ENCODE data around the gene RASL10B. TPM values are rescaled to one million over a fixed set of nuclear protein-coding genes. Genes with fewer than 3 reads are reported as not detected.

Gene RASL10B
- polyA plus RNA-seq, 6 donors from 2014 or later, result not detected

GRCh38 chr17:35708149-35708548 lies 23.3 kb upstream of the RASL10B start:
- Mint-ChIP-seq H3K4me1 (peaks cover 24 to 45% (median 34%) of the 10 kb centered on the region in 3 donors), H3K27me3 (no peaks in the 10 kb centered on the region), H3K27ac (peak overlapping the region; percentile 23 to 89 (median 54)), H3K36me3 (peaks cover 8 to 12% of the 10 kb centered on the region in 2 donors), H3K9me3 (peaks cover 0 to 2% (median 0%) of the 10 kb centered on the region in 7 donors), H3K4me3 (peak overlapping the region in 1 of 8 donors; percentile 23)
- DNase-seq (no peak), ATAC-seq (ENCODE audit: low read depth in 2 of 2) (no peak)

GRCh38 chr17:35708951-35709350 lies 22.5 kb upstream of the RASL10B start:
- Mint-ChIP-seq H3K4me1 (peaks cover 24 to 45% (median 34%) of the 10 kb centered on the region in 3 donors), H3K9me3 (no peaks in the 10 kb centered on the region), H3K27me3 (no peaks in the 10 kb centered on the region), H3K36me3 (peaks cover 8 to 12% of the 10 kb centered on the region in 2 donors), H3K27ac (peak overlapping the region; percentile 1 to 76 (median 62)), H3K4me3 (peak overlapping the region in 6 of 8 donors; percentile 7 to 65 (median 38))
- peak; percentile 85 to 91 for ATAC-seq (ENCODE audit: low read depth in 2 of 2)
- peak; percentile 6 for DNase-seq

- peaks cover 8 to 12% of the 10 kb centered on the region in 2 donors for H3K36me3 Mint-ChIP-seq
- DNase-seq, result no peak
These were observed 21.6 kb upstream of the RASL10B start for GRCh38 chr17:35709874-35710273.

GRCh38 chr17:35710950-35711349 lies 20.5 kb upstream of the RASL10B start:
- ATAC-seq (ENCODE audit: low read depth in 2 of 2) (no peak), DNase-seq (no peak)
- Mint-ChIP-seq H3K4me1 (peaks cover 20 to 37% (median 28%) of the 10 kb centered on the region in 3 donors), H3K9me3 (no peaks in the 10 kb centered on the region), H3K27ac (peak overlapping the region in 1 of 6 donors; percentile 79), H3K36me3 (peaks cover 8 to 12% of the 10 kb centered on the region in 2 donors), H3K4me3 (peak overlapping the region in 2 of 8 donors; percentile 5 to 22), H3K27me3 (no peaks in the 10 kb centered on the region)

More at GRCh38 chr17:35709874-35710273, 21.6 kb upstream of the RASL10B start:
- no peaks in the 10 kb centered on the region for H3K9me3 Mint-ChIP-seq
- peak overlapping the region in 2 of 8 donors; percentile 19 to 44 for H3K4me3 Mint-ChIP-seq
- no peaks in the 10 kb centered on the region for H3K27me3 Mint-ChIP-seq
- no peak overlapping the region for H3K27ac Mint-ChIP-seq
- H3K4me1 Mint-ChIP-seq, result peaks cover 20 to 37% (median 34%) of the 10 kb centered on the region in 3 donors
- no peak for ATAC-seq (ENCODE audit: low read depth in 2 of 2)

DNA sequence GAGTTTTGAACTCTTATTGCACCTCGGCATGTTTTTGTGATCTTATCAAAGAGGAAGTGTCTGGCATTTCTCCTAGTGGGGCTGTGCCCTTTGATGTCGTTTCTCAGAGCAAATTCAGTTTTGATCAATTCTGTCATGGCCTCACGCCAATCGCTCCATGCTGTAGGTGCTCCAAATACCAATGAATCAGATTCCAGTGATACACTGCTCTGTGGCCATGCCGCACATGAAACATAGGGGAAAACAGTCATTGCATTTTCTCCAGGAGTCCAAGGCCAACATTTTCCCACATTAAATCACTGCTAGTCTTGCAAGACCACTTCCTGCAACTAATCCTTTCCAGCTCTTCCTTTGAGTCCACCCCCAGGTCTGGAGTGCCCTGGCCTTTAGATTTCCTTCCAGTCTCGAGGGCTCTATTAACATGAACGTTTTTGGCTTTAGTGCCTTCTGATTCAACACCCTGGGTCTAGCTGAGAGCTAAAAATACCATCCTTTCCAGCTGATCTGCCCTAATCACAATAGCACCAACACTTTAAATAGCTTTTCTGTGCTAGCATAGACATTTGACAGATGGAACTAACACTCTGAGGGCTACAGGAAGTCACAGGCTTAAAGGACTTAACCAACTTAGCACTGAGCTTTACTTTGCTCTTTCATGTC lies 18.2 kb upstream of the RASL10B start:
- Mint-ChIP-seq H3K4me3 (no peak overlapping the region), H3K36me3 (peaks cover 27% of the 10 kb centered on the region in 2 donors), H3K4me1 (peaks cover 12 to 22% (median 14%) of the 10 kb centered on the region in 3 donors), H3K27ac (no peak overlapping the region), H3K27me3 (no peaks in the 10 kb centered on the region), H3K9me3 (no peaks in the 10 kb centered on the region)
- DNase-seq (no peak), ATAC-seq (ENCODE audit: low read depth in 2 of 2) (no peak)

DNA sequence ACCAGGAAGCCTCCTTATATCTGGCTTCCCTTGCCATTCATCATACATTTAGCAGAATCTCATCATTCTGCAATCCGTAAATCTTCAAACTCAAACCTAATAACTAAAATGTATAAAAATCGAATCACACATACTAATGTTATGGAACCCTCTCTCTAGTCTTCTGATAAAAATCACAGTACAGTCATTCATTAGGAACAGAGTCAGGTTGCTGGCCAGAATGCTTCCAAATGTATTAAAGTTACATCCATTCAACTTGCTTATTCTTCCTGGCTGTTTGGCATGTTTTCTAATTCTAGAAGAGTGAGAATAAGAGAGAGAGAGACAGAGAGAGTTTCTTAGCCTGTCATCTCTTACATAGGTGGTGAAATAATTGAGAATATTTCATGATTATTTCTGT lies 16.5 kb upstream of the RASL10B start:
- H3K36me3 Mint-ChIP-seq, result peaks cover 35 to 41% of the 10 kb centered on the region in 2 donors

GRCh38 chr17:35715416-35715815 lies 16.0 kb upstream of the RASL10B start:
- no peaks in the 10 kb centered on the region for H3K27me3 Mint-ChIP-seq

More for the DNA sequence above, 16.5 kb upstream of the RASL10B start:
- Mint-ChIP-seq H3K4me1 (peaks cover 0 to 6% (median 0%) of the 10 kb centered on the region in 3 donors), H3K4me3 (no peak overlapping the region), H3K9me3 (no peaks in the 10 kb centered on the region), H3K27me3 (no peaks in the 10 kb centered on the region), H3K27ac (no peak overlapping the region)
- ATAC-seq (ENCODE audit: low read depth in 2 of 2) (no peak), DNase-seq (no peak)

GRCh38 chr17:35716173-35716572 lies 15.3 kb upstream of the RASL10B start:
- Mint-ChIP-seq H3K27me3 (no peaks in the 10 kb centered on the region), H3K4me1 (no peaks in the 10 kb centered on the region), H3K27ac (no peak overlapping the region), H3K9me3 (no peaks in the 10 kb centered on the region), H3K4me3 (no peak overlapping the region), H3K36me3 (peaks cover 31 to 39% of the 10 kb centered on the region in 2 donors)
- DNase-seq (no peak), ATAC-seq (ENCODE audit: low read depth in 2 of 2) (no peak)

More at GRCh38 chr17:35715416-35715815, 16.0 kb upstream of the RASL10B start:
- Mint-ChIP-seq H3K9me3 (no peaks in the 10 kb centered on the region), H3K4me3 (no peak overlapping the region), H3K36me3 (peaks cover 31 to 40% of the 10 kb centered on the region in 2 donors), H3K4me1 (peaks cover 0 to 1% (median 0%) of the 10 kb centered on the region in 3 donors), H3K27ac (no peak overlapping the region)
- DNase-seq (no peak), ATAC-seq (ENCODE audit: low read depth in 2 of 2) (no peak)

DNA sequence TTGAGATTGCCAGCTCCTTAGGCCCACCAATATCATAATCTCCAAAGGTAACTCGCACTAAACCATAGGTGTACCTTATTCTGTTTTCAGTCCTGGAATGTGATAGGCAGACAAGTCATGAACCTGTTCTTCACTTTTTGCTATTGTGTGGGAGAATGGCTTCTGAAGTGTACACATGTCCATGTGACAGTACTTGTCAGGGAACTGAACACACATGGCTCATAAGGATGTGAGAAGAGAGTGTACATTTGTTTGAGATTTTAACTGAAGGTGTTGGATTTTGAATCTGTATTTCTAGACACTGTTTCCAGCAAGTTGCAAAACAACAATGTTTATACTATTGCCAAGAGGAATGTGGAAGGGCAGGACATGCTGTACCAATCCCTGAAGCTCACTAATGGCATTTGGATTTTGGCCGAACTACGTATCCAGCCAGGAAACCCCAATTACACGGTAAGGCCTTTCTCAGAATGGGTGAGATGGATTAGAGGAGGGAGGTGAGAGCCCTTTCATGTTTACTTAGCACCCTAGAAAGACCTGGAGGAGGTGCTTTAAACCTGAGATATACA lies 14.5 kb upstream of the RASL10B start:
- ATAC-seq (ENCODE audit: low read depth in 2 of 2) (no peak), DNase-seq (no peak)
- H3K27me3 Mint-ChIP-seq, result no peaks in the 10 kb centered on the region
- no peaks in the 10 kb centered on the region for H3K4me1 Mint-ChIP-seq
- no peaks in the 10 kb centered on the region for H3K9me3 Mint-ChIP-seq
- no peak overlapping the region for H3K27ac Mint-ChIP-seq
- peaks cover 31 to 36% of the 10 kb centered on the region in 2 donors for H3K36me3 Mint-ChIP-seq
- no peak overlapping the region for H3K4me3 Mint-ChIP-seq

DNA sequence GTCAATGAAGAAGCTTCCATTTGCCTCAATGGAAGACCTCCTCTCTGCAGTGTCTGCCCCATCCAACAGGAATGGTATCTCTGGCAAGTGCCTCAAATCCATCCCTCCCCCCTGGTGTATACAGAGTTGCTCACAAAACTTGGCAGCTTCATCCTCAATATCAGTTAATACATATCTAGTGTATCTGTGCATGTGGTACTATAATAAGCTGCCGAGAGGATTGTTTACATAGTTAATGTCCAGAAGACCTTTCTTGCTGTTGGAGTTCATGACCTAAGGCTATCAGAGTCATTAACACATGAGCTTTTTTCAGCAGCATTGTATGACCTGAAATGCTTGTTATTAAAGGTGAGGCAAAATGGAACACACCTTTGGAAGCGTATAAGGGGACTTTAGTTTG lies 14.0 kb upstream of the RASL10B start:
- DNase-seq (no peak), ATAC-seq (ENCODE audit: low read depth in 2 of 2) (no peak)
- Mint-ChIP-seq H3K4me1 (no peaks in the 10 kb centered on the region), H3K36me3 (peaks cover 31 to 36% of the 10 kb centered on the region in 2 donors), H3K27me3 (no peaks in the 10 kb centered on the region), H3K4me3 (no peak overlapping the region), H3K27ac (no peak overlapping the region), H3K9me3 (no peaks in the 10 kb centered on the region)

GRCh38 chr17:35723735-35724134 lies 7.7 kb upstream of the RASL10B start:
- H3K4me1 Mint-ChIP-seq, result no peaks in the 10 kb centered on the region
- DNase-seq, result no peak
- no peaks in the 10 kb centered on the region for H3K27me3 Mint-ChIP-seq
- H3K4me3 Mint-ChIP-seq, result no peak overlapping the region
- no peak overlapping the region for H3K27ac Mint-ChIP-seq
- no peaks in the 10 kb centered on the region for H3K9me3 Mint-ChIP-seq
- ATAC-seq (ENCODE audit: low read depth in 2 of 2), result no peak
- H3K36me3 Mint-ChIP-seq, result peaks cover 49 to 53% of the 10 kb centered on the region in 2 donors

DNA sequence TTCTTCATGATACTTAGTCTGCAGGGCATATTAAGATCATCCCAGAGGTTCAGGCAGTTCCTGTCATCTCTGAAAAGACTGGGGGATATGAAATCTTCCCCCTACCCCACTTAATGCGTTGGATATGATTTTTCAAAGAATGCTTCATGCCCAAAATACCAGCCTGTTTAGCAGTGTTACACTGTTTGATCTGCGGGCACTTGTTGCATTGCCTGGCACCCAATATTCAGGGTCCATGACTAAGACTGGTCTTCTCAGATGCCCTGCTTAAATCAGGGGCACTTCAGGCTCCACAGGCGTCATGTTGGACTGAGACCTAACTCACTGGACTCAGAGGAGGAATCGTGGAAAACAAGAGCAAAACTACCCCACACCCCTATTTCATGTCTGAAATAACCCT lies 6.4 kb upstream of the RASL10B start:
- H3K9me3 Mint-ChIP-seq, result no peaks in the 10 kb centered on the region
- H3K27me3 Mint-ChIP-seq, result peaks cover 0 to 1% (median 0%) of the 10 kb centered on the region in 3 donors
- H3K4me3 Mint-ChIP-seq, result no peak overlapping the region
- H3K27ac Mint-ChIP-seq, result peak overlapping the region in 1 of 6 donors; percentile 47
- peaks cover 0 to 10% (median 0%) of the 10 kb centered on the region in 3 donors for H3K4me1 Mint-ChIP-seq
- peaks cover 43 to 45% of the 10 kb centered on the region in 2 donors for H3K36me3 Mint-ChIP-seq
- ATAC-seq (ENCODE audit: low read depth in 2 of 2) (no peak), DNase-seq (no peak)

DNA sequence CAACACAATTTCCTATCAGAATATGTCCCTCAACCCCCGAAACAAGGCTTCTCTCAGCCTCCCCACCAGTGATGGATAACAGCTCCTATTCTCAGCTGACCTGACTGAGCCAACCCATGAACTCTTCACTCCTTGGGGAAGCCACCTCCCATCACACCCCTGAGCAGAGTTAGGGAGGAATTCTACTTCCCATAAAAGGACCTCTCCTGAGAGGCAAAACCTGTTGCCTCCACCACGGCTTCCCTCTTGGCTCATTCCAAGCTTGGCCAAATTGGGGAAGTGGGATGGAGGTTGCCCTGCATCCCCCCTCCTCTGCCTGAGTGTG lies 5.7 kb upstream of the RASL10B start:
- no peak for DNase-seq
- no peaks in the 10 kb centered on the region for H3K9me3 Mint-ChIP-seq
- no peak for ATAC-seq (ENCODE audit: low read depth in 2 of 2)
- H3K27ac Mint-ChIP-seq, result no peak overlapping the region
- H3K36me3 Mint-ChIP-seq, result peaks cover 43 to 47% of the 10 kb centered on the region in 2 donors
- peaks cover 5 to 8% (median 7%) of the 10 kb centered on the region in 3 donors for H3K27me3 Mint-ChIP-seq
- H3K4me3 Mint-ChIP-seq, result no peak overlapping the region
- H3K4me1 Mint-ChIP-seq, result peaks cover 6 to 17% (median 6%) of the 10 kb centered on the region in 3 donors

All from naive B cell (primary cell).